ENCODE data around the gene NFASC. TPM values are rescaled to one million over a fixed set of nuclear protein-coding genes. Genes with fewer than 3 reads are reported as not detected.

The NFASC gene
- 1.1 to 1.2 TPM (median 1.1 TPM) in 5 replicates for total RNA-seq (2022; extraction: Qiagen RNA extraction)

DNA sequence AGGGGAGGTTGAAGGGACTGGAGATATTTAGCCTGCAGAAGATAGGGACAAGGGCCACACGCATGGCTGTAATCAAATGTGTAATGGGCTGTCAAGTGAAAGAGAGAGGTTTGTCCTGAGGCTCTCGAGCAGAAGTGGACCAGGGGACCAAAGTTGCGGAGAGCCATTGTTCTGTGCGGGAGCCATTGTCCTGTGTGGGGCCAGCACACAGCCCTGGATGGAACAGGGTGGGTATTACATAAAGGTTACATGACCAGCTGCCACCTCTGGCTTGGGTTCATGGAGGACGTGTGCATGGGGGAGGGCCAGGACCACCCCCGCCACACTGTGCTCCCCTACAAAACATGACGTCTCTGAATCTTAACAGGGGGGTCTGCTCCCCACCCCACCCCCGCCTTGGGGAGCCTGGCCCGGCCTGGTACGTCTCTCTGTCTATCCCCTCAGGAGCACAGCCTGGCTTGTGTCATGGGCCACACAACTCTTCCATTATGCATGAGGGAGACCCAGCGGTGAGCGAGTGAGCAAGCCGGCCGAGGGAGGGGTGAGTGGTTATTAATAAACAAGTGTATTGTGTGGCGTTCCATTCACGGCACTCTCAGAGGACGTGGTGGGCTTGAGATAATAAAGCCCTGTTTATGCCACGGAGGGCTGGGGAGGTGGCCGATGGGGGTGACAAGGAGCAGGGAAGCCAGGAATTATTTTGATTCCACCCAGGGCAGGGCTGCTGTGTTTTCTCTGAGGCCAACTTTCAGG is at the start of gene NFASC:
Gene NFASC (plus strand): TSS at position 703 of the 753 bp plus-strand sequence. CDS start 73,454 bp downstream, outside the sequence.

GRCh38 chr1:205042911-205043806 is 172.5 kb downstream of the NFASC start, which contains the start of gene CNTN2:
TSS of gene CNTN2 (plus strand) at chr1:205043212. CDS start at chr1:205053186, 9,974 bp downstream.

Other genes starting within 250 kb of the NFASC start
- gene LRRN2, start 185.1 kb upstream of the NFASC start, total RNA-seq (2022; extraction: Qiagen RNA extraction): 11.2 to 14.2 TPM (median 13.8 TPM) in 5 replicates
- 0.02 to 0.05 TPM in 2 of 5 replicates, not detected in the others for gene CNTN2, start 172.3 kb downstream of the NFASC start, total RNA-seq (2022; extraction: Qiagen RNA extraction)
- 1.7 to 3.1 TPM (median 2.1 TPM) in 5 replicates for gene TMEM81, start 213.6 kb downstream of the NFASC start, total RNA-seq (2022; extraction: Qiagen RNA extraction)

Data from A549 treated with Hydrocortisone at 1 μM for 4 hours (cell line).